Activated T-cell treated with anti-CD3 and anti-CD28 coated beads, Interleukin-2, amount 50 U/mL, for 4 hours (primary cell): ENCODE data around the gene ATP11A. TPM values are rescaled to one million over a fixed set of nuclear protein-coding genes. Genes with fewer than 3 reads are reported as not detected.
"Not testable (repeated sequence)": the region's sequence is repeated elsewhere in the genome, so short reads cannot be mapped to it uniquely, and the experiment has no call there.

ENCODE experiments used
- ATAC-seq, 2 donors: fragments of 200-7000 bp; cut with Tn5 transposase; one replicate each; pipeline ENCODE4 v1.10.0; 2021
- DNase-seq: peaks from one replicate; pipeline ENCODE4 v3.0.0-alpha.2; 2020
- H3K27me3 Mint-ChIP-seq: one replicate; pipeline ENCODE4 v1.8.0; 2021; ENCODE audit warnings: low read depth, mixed read lengths
- H3K36me3 Mint-ChIP-seq: one replicate; pipeline ENCODE4 v1.8.0; 2022; ENCODE audit warnings: mixed read lengths; ENCODE audit not compliant: insufficient read depth
- H3K4me1 Mint-ChIP-seq: one replicate; pipeline ENCODE4 v1.8.0; 2021; ENCODE audit warnings: low read depth, mixed read lengths
- H3K4me3 Mint-ChIP-seq: one replicate; pipeline ENCODE4 v1.8.0; 2021; ENCODE audit warnings: mild to moderate bottlenecking, moderate library complexity, mixed read lengths
- H3K9me3 Mint-ChIP-seq: one replicate; pipeline ENCODE4 v1.8.0; 2021; ENCODE audit warnings: mixed read lengths
- total RNA-seq, 3 donors: library from RNA; stranded (reverse); gene quantifications; one replicate each; pipeline ENCODE4 v1.2.1, GENCODE V29; 2021

Gene ATP11A
- total RNA-seq, 3 donors from 2014 or later, result 34.7 to 40.8 (median 35.6) TPM

- H3K9me3 Mint-ChIP-seq, H3K4me1 Mint-ChIP-seq, DNase-seq, H3K4me3 Mint-ChIP-seq, ATAC-seq, H3K27me3 Mint-ChIP-seq: not testable (repeated sequence)
- peaks cover 36% of the 10 kb centered on the region for H3K36me3 Mint-ChIP-seq
These were observed 173.5 kb downstream of the ATP11A start for GRCh38 chr13:112863356-112863755.

- H3K27me3 Mint-ChIP-seq, H3K4me3 Mint-ChIP-seq, ATAC-seq, DNase-seq, H3K4me1 Mint-ChIP-seq, H3K9me3 Mint-ChIP-seq: not testable (repeated sequence)
- H3K36me3 Mint-ChIP-seq, result peaks cover 32% of the 10 kb centered on the region
These were observed 175.6 kb downstream of the ATP11A start for GRCh38 chr13:112865478-112865877.

- ATAC-seq (no peak), DNase-seq (no peak)
- H3K4me1 Mint-ChIP-seq, result no peaks in the 10 kb centered on the region
- H3K36me3 Mint-ChIP-seq, result peaks cover 29% of the 10 kb centered on the region
- H3K27me3 Mint-ChIP-seq, result no peaks in the 10 kb centered on the region
- no peaks in the 10 kb centered on the region for H3K9me3 Mint-ChIP-seq
- no peak overlapping the region for H3K4me3 Mint-ChIP-seq
These were observed 177.5 kb downstream of the ATP11A start for GRCh38 chr13:112867301-112867711.

DNA sequence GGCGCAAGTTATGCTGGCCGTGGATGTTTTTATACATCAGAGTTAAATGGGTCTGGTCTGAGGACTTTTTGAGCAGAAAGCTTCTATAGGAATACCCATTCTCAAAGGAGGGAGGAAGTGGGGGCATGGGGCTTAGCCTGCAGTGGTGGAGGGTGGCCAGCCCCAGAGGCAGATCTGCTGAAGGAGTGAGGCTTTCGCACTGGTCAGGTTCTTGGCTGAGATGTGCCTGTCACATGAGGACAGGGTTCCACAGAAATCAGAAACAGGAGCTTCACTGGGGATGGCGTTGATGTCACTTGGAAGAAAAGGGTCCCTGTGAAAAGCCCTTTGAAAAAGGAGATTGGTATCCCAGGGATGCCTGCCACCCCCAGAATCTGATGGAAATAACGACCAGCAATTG, 178.5 kb downstream of the ATP11A start:
- no peak for ATAC-seq

DNA sequence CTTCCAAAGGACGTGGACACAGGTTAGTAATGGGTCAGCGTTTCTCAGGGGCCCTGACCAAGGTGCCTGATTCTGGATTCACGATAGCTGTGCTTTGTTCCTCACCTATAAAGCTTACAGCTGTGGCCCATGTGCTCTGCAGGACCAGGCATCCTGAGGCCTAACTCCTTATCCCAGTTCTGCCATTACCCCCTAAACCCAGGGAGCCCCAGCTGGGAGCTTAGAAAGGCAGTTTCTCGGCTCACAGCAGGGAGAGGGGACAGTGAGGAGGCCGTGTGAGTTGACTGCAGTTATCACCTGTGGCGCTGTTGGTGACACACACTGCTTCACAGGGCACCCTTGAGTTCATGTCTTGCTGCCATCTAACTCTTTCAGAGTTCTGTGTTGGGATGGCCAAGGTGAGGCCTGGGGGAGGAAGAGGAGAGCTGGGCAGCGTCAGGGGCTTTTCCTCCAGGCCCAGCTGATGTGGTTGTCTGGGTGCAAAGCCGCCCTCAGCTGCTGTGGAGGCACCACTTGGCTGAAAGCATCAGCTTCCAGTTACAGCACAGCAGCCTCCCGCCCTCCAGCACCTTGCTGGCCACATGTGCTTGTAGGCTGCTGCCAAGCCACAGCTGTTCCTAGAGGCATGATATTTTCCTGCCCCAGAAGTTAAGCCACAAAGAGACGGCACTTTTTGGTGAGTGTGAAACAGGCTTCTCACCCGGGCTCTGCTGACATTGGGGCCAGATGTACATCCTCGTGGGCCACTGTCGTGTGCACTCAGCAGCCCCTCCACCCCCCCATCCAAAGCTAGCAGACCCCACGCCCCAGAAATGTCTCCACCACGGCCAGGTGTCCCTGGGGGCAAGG, 179.6 kb downstream of the ATP11A start:
- Mint-ChIP-seq H3K4me1 (peaks cover 13% of the 10 kb centered on the region), H3K4me3 (no peak overlapping the region), H3K27me3 (no peaks in the 10 kb centered on the region), H3K36me3 (peaks cover 35% of the 10 kb centered on the region), H3K9me3 (peaks cover 7% of the 10 kb centered on the region)
- DNase-seq (no peak), ATAC-seq (no peak)

More for the DNA sequence above, 178.5 kb downstream of the ATP11A start:
- no peak for DNase-seq
- Mint-ChIP-seq H3K4me3 (no peak overlapping the region), H3K36me3 (peaks cover 29% of the 10 kb centered on the region), H3K27me3 (no peaks in the 10 kb centered on the region), H3K4me1 (peaks cover 7% of the 10 kb centered on the region), H3K9me3 (peaks cover 2% of the 10 kb centered on the region)

DNA sequence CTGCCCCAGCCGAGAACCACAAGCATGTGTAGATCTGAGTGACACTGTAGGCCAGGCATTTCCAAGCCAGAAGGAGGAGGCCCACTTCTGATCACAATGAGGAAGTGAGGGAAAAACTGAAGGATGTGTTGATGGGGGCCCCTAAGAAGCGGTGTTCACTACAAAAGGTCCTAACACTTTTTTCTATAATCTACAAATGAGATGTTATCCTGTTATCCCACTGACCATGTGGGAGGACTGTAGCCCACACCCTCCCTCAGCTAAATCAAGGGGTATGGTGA, 180.2 kb downstream of the ATP11A start:
- no peak for DNase-seq
- Mint-ChIP-seq H3K4me1 (peaks cover 13% of the 10 kb centered on the region), H3K9me3 (peaks cover 7% of the 10 kb centered on the region), H3K36me3 (peaks cover 36% of the 10 kb centered on the region), H3K4me3 (no peak overlapping the region), H3K27me3 (no peaks in the 10 kb centered on the region)
- ATAC-seq, result no peak

DNA sequence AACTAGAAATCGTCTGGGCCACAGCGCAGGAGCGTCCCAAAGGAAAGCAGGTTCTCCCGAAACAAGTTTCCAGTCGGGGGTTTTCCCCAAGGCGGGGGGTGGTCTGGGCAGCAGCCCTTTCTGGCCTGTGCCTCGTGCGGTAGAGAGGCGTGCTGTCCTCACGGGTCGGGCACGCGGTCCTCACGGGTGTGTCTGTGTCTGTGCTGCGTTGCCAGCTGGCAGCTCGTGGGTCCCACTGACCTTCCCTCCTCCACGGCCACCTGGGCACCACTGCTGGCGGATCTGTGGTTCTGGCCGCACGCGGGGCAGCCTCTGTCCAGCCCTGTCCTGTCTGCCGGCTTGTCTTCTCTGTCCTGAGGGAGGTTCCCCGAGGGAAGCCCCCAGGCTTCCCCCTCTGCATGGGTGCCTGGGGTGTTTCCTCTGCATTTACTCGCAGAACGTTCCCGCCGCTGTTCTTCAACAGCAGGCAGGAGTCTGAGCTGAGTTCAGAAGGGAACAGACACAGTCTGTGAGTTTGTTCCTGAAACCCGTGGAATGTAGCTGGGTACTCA, 181.0 kb downstream of the ATP11A start:
- Mint-ChIP-seq H3K4me1 (peaks cover 13% of the 10 kb centered on the region), H3K9me3 (peaks cover 7% of the 10 kb centered on the region), H3K27me3 (no peaks in the 10 kb centered on the region), H3K4me3 (no peak overlapping the region), H3K36me3 (peaks cover 40% of the 10 kb centered on the region)
- ATAC-seq (no peak), DNase-seq (no peak)

DNA sequence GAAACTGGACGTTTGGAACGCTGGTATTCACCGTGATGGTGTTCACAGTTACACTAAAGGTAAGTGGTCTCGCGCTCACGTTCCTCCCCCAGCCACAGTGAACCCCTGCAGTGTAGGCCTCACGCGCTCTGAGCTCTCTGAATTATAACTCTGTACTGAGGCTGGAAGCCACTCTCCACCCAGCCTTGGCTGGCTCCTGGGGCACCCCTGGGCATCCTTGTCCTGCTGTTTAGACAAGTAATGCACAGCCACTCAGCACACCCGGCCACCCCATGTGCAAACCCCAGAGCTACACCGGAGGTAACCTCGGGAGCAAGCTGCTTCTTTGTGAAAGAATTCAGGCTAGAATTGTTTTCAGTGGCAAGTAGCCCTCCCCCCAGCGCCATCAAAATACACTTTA, 181.9 kb downstream of the ATP11A start:
- Mint-ChIP-seq H3K9me3 (peaks cover 7% of the 10 kb centered on the region), H3K36me3 (peaks cover 38% of the 10 kb centered on the region), H3K4me1 (peaks cover 13% of the 10 kb centered on the region), H3K4me3 (no peak overlapping the region), H3K27me3 (no peaks in the 10 kb centered on the region)
- DNase-seq, result no peak
- ATAC-seq, result no peak

GRCh38 chr13:112872657-112873631, 183.1 kb downstream of the ATP11A start:
- ATAC-seq, result peak; percentile 23 to 46
- H3K9me3 Mint-ChIP-seq, DNase-seq, H3K4me3 Mint-ChIP-seq, H3K27me3 Mint-ChIP-seq: not testable (repeated sequence)
- peaks cover 34% of the 10 kb centered on the region for H3K36me3 Mint-ChIP-seq
- H3K4me1 Mint-ChIP-seq, result peaks cover 13% of the 10 kb centered on the region

DNA sequence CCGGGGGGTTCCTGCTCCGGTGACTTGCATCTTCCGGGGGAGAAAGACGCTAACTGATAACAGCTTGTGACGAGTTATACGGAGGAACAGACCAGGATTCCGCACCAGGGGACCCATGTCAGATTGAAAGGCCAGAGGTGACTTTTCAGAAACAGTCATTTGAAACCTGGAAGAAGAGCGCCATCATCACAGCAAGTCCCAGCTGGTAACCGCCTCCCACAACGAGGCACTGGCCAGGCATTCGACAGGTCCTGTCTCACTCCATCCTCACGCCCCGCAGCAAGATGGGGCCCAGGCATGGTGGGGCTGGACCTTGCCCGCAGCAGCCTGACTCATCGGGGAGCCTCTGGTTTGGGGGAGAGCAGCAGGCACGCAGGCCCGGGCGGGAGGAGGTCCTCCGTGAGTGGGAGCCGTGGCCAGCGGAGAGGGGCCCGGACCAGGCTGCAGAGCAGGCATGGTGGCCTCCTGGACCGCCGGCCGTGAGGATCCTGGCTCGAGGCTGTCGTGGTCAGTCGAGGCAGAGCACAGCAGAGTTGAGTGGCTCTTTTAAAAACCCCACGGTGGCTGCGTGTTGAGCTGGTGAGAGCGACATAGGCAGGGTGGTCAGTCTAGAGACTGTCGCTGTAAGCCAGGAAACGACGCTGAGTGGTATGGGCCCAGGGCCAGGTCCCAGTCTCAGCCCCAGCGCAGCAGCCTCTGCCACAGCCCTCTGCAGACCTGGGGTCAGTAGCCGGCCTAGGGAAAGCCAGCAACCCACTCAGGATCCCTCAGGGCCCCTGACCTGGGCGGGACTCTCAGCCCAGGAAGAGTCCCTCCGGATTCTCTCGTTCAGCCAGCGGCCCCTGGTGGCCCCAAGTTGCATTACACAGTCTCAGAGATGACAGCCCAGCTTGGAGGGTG, 184.3 kb downstream of the ATP11A start:
- DNase-seq, result peak; percentile 78
- peaks cover 7% of the 10 kb centered on the region for H3K9me3 Mint-ChIP-seq

GRCh38 chr13:112874751-112875300, 185.0 kb downstream of the ATP11A start:
- H3K9me3 Mint-ChIP-seq, result peaks cover 7% of the 10 kb centered on the region
- ATAC-seq (no peak), DNase-seq (no peak)
- peaks cover 36% of the 10 kb centered on the region for H3K36me3 Mint-ChIP-seq
- H3K4me1 Mint-ChIP-seq, result peaks cover 13% of the 10 kb centered on the region
- no peak overlapping the region for H3K4me3 Mint-ChIP-seq
- no peaks in the 10 kb centered on the region for H3K27me3 Mint-ChIP-seq

More for the DNA sequence above, 184.3 kb downstream of the ATP11A start:
- peak overlapping the region; percentile 66 for H3K4me3 Mint-ChIP-seq
- no peaks in the 10 kb centered on the region for H3K27me3 Mint-ChIP-seq
- H3K4me1 Mint-ChIP-seq, result peaks cover 13% of the 10 kb centered on the region
- ATAC-seq, result peak; percentile 86 to 87
- peaks cover 35% of the 10 kb centered on the region for H3K36me3 Mint-ChIP-seq

DNA sequence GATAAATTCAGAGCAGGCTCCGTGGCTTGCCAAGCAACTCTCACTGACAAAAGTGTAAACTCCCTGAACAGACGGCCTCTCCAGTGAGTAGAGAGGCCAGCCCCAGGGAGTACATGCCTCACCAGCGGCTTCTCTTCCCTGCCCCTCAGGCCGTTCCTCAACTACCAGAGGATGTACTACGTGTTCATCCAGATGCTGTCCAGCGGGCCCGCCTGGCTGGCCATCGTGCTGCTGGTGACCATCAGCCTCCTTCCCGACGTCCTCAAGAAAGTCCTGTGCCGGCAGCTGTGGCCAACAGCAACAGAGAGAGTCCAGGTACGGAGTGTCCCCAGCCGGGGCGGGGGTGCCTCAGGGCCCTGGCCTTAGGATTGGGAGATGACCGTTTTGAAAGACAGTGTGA, 185.8 kb downstream of the ATP11A start:
- Mint-ChIP-seq H3K9me3 (peaks cover 7% of the 10 kb centered on the region), H3K36me3 (peaks cover 41% of the 10 kb centered on the region), H3K27me3 (no peaks in the 10 kb centered on the region), H3K4me1 (peaks cover 13% of the 10 kb centered on the region), H3K4me3 (no peak overlapping the region)
- no peak for ATAC-seq
- no peak for DNase-seq

DNA sequence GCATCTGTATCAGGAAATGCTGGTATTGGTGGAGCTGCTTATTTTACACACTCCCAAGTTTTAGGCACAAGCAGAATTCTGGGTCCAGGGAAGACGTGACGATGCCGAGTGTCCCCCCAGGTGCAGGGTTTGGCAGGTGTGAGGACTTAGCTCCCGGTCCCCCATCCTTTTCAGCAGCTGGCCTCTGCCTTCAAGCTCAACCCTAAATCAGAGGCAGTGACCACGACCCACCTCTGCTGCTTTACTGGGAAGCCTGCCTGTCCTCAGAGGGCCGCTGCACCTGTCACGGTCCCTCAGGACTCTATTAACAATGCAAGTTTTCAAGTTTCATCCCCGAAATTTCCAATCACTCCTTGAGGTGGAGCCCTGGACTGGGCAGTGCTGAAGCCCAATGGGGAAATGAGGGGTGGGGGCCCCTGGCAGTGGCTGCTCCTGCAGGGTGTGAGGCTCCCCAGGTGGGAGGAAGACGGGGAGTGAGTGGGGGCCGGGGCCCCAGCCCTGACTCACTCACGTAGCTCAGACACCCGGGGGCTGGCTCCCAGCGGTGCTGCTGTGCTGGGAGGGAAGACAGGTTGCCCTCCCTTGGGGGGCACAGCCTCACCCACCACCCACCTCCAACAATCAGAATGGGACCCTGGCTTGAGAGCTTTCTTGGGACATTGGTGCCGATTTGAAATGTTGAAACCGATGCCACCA, 186.6 kb downstream of the ATP11A start:
- Mint-ChIP-seq H3K4me1 (peaks cover 13% of the 10 kb centered on the region), H3K36me3 (peaks cover 39% of the 10 kb centered on the region), H3K4me3 (no peak overlapping the region), H3K9me3 (peaks cover 7% of the 10 kb centered on the region), H3K27me3 (no peaks in the 10 kb centered on the region)
- DNase-seq (no peak), ATAC-seq (no peak)
